NOMO-1 treated with DMSO at 0.1 percent for 48 hours (cell line): ENCODE measurements around the gene HOXC6.
A peak's percentile ranks its signal among the peaks of the same experiment; 100 is the strongest.
"Not testable (repeated sequence)": the region's sequence is repeated elsewhere in the genome, so short reads cannot be mapped to it uniquely, and the experiment has no call there.

Experiments
- DNase-seq: peaks from one replicate; lab custom pipeline; 2025; ENCODE audit not compliant: unreplicated experiment; lab: John Stamatoyannopoulos, UW

Gene HOXC6

DNA sequence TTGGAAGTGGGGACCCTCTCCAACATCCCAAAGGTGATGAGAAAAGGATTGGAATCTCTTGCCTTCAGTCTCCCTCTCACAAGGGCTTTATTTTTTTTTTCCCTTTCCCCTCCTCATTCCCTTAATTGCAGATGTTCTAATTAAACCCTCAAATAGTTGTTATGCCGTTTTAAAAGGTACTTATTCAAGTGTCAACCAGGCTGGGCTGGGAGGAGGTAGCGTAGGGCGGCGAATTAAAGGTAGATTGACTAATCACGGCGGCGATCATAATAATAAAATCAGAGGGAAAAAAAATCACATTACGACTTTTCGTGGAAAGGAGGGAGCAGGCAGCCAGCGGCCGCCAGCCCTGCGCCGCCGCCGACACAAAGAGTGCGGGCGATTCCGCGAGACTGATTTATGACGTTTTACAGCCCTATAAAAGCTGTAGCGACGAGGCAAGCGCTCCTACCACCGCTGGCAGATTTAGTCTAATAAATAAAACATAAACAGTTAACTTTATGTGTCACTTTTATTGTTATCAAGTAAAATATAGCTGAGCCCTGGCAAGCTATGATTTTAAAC, 23.7 kb downstream of the HOXC6 start:
- no peak for DNase-seq

- DNase-seq, result no peak
Measured at GRCh38 chr12:54052438-54053002, 24.3 kb downstream of the HOXC6 start.

DNA sequence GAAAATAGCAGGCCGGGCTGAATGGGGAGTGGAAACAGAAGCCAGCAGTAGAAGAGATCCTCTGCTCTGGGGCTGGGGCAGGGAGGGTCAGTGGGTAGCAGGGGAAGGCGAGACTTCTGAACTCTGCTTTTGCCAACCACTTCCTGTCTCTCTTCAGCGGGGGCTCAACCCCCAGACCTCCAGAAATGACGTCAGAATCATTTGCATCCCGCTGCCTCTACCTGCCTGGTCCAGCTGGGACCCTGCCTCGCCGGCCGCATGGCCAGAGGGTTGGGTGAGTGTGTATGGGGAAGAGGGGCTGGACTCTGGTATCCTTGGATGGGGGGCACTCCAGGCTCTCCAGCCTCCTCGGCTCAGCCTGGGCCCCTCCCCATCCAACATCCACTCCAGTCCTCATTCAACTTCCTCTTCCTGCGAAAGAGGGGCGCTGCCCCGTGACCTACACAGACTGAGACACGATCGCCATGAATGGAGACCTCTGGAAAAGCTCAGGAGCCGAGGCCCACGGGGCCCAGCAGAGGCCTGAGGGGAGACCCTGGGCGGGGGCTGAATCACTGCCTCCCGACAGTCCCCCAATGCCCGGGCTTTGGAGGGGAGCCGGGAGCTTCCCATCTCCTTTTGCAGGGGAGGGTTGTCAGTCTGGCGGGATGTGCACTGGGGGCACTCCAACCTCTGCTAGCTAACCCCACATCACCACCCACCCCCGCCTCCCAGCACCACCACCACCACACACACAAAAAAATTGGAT, 24.9 kb downstream of the HOXC6 start:
- DNase-seq, result peak; percentile 61

GRCh38 chr12:54053751-54054741, 25.8 kb downstream of the HOXC6 start, which contains the start of gene HOXC4:
HOXC4 (plus strand) TSS chr12:54053835; CDS start chr12:54053923, 88 bp downstream.
- peak; percentile 74 for DNase-seq

GRCh38 chr12:54054742-54055194, 26.5 kb downstream of the HOXC6 start:
- DNase-seq, result no peak

DNA sequence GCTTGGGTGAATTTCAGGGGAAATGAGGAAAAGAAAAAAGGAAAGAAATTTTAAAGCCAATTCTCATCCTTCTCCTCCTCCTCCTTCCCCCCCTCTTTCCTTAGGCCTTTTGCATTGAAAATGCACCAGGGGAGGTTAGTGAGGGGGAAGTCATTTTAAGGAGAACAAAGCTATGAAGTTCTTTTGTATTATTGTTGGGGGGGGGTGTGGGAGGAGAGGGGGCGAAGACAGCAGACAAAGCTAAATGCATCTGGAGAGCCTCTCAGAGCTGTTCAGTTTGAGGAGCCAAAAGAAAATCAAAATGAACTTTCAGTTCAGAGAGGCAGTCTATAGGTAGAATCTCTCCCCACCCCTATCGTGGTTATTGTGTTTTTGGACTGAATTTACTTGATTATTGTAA, 27.3 kb downstream of the HOXC6 start:
- no peak for DNase-seq

- no peak for DNase-seq
Measured at GRCh38 chr12:54056110-54056509, 27.9 kb downstream of the HOXC6 start.

DNA sequence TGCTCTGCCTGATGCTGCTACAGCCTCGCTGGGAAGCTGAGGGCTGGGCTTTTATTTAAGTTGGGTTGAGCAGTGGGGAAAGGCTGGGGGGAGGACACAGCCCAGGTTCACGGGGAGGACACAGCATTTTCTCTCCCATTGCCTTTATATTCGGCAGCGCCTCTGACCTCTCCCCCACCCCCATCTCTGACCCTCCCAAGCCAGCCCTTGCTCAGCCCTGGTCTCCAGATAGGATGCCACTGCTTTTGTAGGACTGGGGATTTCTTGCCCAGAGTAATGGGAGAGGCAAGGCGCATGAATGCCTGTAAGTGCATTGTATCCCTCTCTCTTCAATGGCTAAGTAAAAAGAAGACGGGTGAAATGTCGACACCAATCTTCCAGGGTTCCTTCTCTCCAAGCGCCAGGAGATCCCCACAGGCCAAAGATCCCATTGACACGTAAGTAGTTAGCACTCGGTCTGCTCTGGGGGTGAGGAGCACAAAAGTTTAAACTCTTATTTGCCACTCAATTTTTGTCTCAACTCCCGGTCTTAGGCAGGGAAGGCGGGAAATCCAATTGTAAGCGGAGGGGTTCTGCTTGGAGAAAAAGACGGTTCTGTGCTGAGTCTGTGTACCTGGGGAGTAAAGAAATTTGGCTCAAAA, 30.0 kb downstream of the HOXC6 start:
- no peak for DNase-seq

DNA sequence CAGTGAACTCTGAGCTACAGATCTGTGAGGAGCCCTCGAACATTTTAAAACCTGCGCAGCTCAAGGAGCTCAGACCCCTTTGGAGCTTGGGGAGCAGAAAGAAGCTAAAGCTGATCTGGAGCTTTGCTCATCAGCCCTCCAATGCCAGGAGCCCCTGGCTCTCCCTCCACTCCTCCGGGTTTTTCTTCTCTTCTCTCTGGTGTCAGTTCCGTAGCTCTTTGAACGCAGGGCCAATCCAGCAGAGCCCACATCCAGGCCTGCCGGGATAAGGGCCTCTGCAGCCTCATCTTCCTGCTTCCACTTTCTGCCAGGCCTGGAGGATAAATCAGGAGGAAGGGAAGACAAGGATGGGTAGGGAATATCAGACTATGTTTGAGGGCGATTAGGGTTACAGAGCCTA, 31.4 kb downstream of the HOXC6 start:
- no peak for DNase-seq

DNA sequence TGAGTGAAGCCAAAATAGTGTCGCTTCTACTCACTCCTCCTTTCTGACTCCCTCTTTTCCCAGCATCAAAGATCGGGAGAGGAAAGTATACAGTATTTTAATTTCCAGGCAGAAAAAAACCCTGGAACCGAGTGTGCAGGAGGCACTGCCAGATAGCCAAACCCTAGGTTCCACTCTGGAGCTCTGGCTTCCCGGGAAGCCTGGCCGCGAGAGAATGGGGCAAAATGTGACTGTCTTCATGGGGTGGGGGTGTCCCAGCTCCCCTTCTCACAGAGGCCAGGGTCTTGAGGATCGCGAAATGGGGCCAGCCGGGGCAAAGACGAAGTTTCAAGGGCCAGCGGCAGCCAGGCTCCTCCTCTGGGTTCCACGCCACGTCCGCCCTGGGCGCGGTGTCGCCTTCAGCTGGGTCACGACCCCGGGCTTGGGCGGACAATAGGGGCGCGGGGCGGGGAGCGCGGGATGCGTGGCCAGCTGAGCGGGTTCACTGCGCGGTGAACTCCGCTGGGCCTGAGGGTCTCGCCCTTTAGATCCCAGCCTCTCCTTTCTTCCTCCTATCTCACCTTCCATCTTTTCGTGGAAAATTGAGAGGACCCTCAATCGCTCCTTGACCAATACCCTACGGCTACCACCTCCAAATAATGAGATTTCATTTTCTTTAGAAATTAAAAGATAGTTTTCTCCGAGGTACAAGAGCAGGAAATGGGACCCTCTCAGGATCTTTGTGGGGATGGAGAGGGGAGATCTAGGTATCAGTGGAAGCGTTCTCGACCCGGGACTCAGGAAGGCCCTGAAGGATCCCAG, 32.1 kb downstream of the HOXC6 start:
- DNase-seq, result no peak

DNA sequence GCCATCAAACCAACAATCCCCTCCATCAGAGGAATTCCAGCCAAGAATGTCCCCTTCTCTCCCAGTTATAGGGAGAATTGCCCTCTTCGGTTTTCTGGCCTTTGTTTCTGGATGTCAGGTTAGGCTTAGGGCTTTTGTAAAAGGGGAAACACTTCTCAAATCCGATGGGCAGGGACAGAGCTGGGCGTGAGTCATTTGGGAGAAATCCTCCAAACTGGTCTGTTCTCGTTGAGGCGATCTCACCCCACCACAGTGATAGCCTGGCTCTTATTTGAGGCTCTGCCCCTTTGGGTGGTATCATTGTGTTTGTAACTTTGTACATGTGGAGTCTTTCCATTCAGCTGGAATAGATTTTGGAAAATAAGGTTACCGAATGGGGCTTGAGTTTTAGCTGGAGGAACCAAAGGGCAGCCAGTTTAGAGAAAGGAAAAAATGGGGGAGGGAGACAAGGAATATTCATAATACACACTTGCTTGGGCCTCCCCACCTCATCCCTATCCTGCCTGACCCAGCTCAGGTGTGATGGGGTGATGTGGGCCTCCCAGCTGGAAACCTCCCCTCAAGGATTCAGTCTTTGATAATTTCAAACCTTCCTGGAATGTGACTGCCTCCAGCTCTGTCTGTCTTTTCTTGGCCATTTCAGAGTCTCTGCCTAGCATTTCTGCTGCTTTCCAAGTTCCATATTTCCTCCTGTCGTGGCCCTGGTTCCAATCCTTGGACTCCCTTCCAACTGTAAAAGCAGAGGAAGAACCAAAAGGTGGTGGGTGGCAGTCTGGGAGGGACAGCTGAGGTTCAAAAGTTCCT, 32.9 kb downstream of the HOXC6 start:
- no peak for DNase-seq

DNA sequence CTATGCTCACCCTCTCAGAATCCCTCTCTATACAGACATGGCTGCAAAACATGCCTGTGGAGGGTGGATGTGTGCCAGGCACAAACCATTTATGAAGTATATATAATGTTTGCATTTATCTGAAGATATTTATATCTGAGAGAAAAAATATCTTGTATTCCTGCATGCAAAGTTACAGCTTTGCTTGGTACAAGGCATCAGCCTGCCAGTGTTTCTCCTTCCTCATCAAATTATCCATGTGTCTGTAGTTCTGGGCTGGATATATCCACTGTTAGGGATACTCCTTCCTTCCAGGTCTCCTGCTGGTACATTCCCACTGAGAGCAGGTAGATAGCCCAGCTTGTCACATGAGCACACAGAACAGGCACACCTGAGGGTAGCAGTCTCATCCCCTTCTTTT, 37.4 kb downstream of the HOXC6 start:
- DNase-seq, result no peak

DNA sequence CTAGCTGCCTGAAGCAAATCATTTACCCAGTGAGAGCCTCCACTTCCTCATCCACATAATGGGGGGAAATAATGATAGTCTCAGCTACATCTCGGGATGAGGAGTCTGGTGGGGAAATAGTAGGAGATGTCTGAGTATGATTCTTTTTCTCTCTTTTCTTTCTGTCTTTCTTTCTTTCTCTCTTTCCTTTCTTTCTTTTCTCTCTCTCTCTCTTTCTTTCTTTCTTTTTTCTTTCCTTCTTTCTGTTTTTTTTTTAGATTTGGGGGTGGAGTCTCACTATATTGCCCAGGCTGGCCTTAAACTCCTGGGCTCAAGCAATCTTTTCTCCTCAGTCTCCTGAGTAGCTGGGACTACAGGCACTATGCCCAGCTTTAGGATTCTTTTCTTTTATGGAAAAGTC, 38.2 kb downstream of the HOXC6 start:
- DNase-seq, result no peak

DNA sequence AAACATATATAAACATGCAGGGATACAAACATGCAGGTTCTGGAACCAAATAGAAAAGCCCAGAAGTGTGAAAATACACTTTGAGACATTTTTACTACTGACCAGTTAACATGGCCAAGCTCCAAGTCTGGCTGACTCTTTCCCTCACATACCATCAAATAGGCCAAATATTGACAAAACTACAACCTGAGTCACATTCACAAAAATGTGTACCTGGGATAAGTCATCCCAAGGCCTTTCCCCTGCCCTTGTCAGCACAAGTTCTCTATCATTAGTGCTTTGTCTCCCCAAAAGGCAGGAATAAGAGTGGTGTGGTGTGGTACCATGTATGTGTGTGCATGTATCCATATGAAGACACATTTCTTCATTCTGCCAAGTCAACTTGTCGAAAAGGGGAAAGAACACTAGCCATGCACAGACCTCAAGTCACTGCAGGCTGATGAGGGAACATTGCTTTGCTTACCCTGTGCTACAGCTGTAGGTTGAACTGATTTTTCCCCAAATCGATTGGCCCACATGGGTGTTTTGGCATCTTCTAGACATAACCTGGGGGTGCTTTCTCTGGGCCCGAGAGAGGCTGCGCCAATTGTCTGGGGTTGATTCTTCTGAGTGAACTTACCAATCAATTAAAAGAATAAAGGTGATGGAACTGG, 40.3 kb downstream of the HOXC6 start:
- no peak for DNase-seq

DNA sequence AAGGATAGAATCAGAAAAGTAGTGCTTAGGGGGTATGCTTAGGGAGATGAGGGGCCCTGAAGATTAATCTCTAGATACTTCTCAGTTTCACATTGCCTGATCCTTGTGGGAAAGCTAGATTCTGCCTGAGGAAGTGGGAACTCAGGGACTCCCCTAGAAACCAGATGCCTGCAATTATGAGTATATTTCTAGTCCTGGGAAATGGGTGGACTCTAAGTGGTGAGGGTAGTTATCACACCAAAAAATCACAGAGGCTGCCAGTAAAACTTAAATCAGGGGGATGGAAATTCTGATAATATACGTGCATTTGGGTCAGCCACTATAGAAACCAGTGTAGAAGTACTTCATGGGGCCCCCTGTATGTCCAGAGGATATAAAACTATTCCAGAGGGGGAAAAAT, 43.7 kb downstream of the HOXC6 start:
- no peak for DNase-seq

DNA sequence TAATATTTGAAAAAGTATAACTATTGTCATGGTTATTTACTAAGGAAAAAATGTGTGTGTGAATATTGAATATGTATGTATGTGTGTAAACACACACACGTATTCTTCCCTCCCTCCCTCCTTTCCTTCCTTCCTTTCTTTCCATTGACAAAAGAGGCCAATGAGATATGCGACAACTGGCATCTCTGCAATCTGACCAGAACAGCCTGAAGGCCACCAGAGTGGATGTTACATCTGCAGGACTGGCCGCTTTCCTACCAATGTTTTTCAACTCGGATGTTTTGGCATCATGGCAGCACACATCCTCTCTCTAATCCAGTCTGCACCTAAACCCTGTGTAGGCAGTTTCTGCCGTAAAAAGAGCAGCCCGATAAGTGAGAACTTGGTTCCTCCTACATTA, 46.1 kb downstream of the HOXC6 start:
- no peak for DNase-seq

- no peak for DNase-seq
Measured at GRCh38 chr12:54075409-54075808, 47.2 kb downstream of the HOXC6 start.

GRCh38 chr12:54075974-54076373, 47.7 kb downstream of the HOXC6 start:
- no peak for DNase-seq

DNA sequence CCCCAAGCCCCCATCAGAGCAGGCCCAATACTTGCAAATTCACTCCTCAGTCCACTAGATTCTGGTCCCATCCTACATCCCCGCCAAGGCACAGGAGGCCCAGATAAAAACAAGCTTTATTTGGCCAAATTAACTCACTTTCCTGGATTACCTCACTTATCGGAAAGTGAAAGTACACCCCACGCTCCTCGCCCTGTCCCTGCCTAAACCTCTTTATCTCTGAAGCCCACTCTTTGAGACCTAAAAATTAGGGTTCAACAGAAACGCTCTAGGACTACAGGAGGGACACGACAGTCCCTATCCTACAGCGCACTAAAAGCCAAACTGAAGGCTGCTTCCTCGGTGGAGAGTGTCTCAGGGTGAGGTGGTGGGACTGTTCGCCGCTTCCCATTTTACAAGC, 49.6 kb downstream of the HOXC6 start:
- DNase-seq, result not testable (repeated sequence)
